CD14-positive monocyte (primary cell): ENCODE results near the gene NIFK. TPM values are rescaled to one million over a fixed set of nuclear protein-coding genes. Genes with fewer than 3 reads are reported as not detected.

Experiments
- DNase-seq, 3 donors: peaks; one replicate each; pipeline ENCODE4 v3.0.0-alpha.2; 2011 to 2022
- H2AFZ ChIP-seq: 2 replicates; pipeline ENCODE4 v1.6.0; 2012; ENCODE audit warnings: mild to moderate bottlenecking, low read depth, low read length, inconsistent platforms; ENCODE audit not compliant: insufficient read depth, poor library complexity, severe bottlenecking
- H3K27ac ChIP-seq, 2 donors: 1 replicate in 1 of 2; 2 replicates in 1 of 2; pipeline ENCODE4 v1.5.1; 2012 to 2013; ENCODE audit warnings: low read length in 2 of 2, control low read depth in 1 of 2, inconsistent platforms in 1 of 2, low read depth in 1 of 2, mild to moderate bottlenecking in 1 of 2
- H3K27me3 ChIP-seq, 2 donors: one replicate each; pipeline versions ENCODE4 v1.6.0 to v1.6.1; 2011 to 2013; ENCODE audit warnings: low read length in 2 of 2; ENCODE audit not compliant: control insufficient read depth in 2 of 2, insufficient read depth in 2 of 2
- H3K36me3 ChIP-seq, 2 donors: replicated peaks in 1 of 2; 1 replicate in 1 of 2; 2 replicates in 1 of 2; pipeline versions ENCODE4 v1.5.1 to v1.6.1; 2012 to 2013; ENCODE audit warnings: low read length in 2 of 2, control low read depth in 1 of 2, inconsistent platforms in 1 of 2, mild to moderate bottlenecking in 1 of 2; ENCODE audit not compliant: insufficient read depth in 2 of 2, control insufficient read depth in 1 of 2
- H3K4me1 ChIP-seq, 2 donors: 1 replicate in 1 of 2; 2 replicates in 1 of 2; pipeline versions ENCODE4 v1.5.1 to v1.6.1; 2012 to 2013; ENCODE audit warnings: low read length in 2 of 2, control low read depth in 1 of 2, inconsistent platforms in 1 of 2, mild to moderate bottlenecking in 1 of 2, moderate library complexity in 1 of 2; ENCODE audit not compliant: insufficient read depth in 2 of 2, control insufficient read depth in 1 of 2
- H3K4me2 ChIP-seq: replicated peaks from 2 replicates; pipeline ENCODE3; 2012; ENCODE audit warnings: low read length, moderate library complexity, mild to moderate bottlenecking; ENCODE audit not compliant: poor library complexity, severe bottlenecking; ENCODE audit errors: extremely low read depth
- H3K4me3 ChIP-seq, 3 experiments: fragments of 200-600 bp in 1 of 3; sonication (generic) in 1 of 3; replicated peaks in 1 of 3; 1 replicate in 2 of 3; 2 replicates in 1 of 3; pipeline ENCODE4 v1.5.1; 2011 to 2013; ENCODE audit warnings: low read length in 3 of 3, mild to moderate bottlenecking in 3 of 3, control low read depth in 2 of 3, low read depth in 2 of 3, inconsistent platforms in 1 of 3, moderate library complexity in 1 of 3
- H3K79me2 ChIP-seq: 2 replicates; pipeline ENCODE4 v1.6.0; 2012; ENCODE audit warnings: mild to moderate bottlenecking, control low read depth, inconsistent platforms, low read length, moderate library complexity; ENCODE audit not compliant: insufficient read depth
- H3K9ac ChIP-seq: 2 replicates; pipeline ENCODE4 v1.6.0; 2017; ENCODE audit warnings: low read length, mild to moderate bottlenecking; ENCODE audit not compliant: insufficient read depth, poor library complexity, severe bottlenecking
- H3K9me3 ChIP-seq, 2 donors: replicated peaks in 1 of 2; 1 replicate in 1 of 2; 2 replicates in 1 of 2; pipeline versions ENCODE4 v1.5.1 to v1.6.1; 2012 to 2013; ENCODE audit warnings: low read length in 2 of 2, control low read depth in 1 of 2; ENCODE audit not compliant: control insufficient read depth in 1 of 2, insufficient read depth in 1 of 2
- H4K20me1 ChIP-seq: 2 replicates; pipeline ENCODE4 v1.6.0; 2012; ENCODE audit warnings: mild to moderate bottlenecking, low read length, control low read depth, moderate library complexity; ENCODE audit not compliant: insufficient read depth
- H3K27ac Mint-ChIP-seq, 7 donors: one replicate each; pipeline ENCODE4 v1.8.0; 2020; ENCODE audit warnings: mild to moderate bottlenecking in 7 of 7, mixed read lengths in 7 of 7, moderate library complexity in 6 of 7, inconsistent platforms in 2 of 7
- H3K27me3 Mint-ChIP-seq, 3 donors: one replicate each; pipeline ENCODE4 v1.8.0; 2021 to 2022; ENCODE audit warnings: low read depth in 3 of 3, mild to moderate bottlenecking in 3 of 3, mixed read lengths in 3 of 3, moderate library complexity in 3 of 3, inconsistent platforms in 1 of 3
- H3K36me3 Mint-ChIP-seq, 2 donors: one replicate each; pipeline ENCODE4 v1.8.0; 2020; ENCODE audit warnings: mixed read lengths in 2 of 2, inconsistent platforms in 1 of 2, mild to moderate bottlenecking in 1 of 2
- H3K4me1 Mint-ChIP-seq: one replicate; pipeline ENCODE4 v1.8.0; 2020; ENCODE audit warnings: mild to moderate bottlenecking, mixed read lengths
- H3K4me3 Mint-ChIP-seq, 2 donors: one replicate each; pipeline ENCODE4 v1.8.0; 2020; ENCODE audit warnings: mild to moderate bottlenecking in 2 of 2, mixed read lengths in 2 of 2, moderate library complexity in 1 of 2
- H3K9me3 Mint-ChIP-seq, 7 donors: one replicate each; pipeline ENCODE4 v1.8.0; 2020 to 2022; ENCODE audit warnings: mixed read lengths in 7 of 7, mild to moderate bottlenecking in 6 of 7, moderate library complexity in 6 of 7, inconsistent platforms in 2 of 7
- WGBS: methylation state at CpG from one replicate; pipeline ENCODE4 v1.1.5; 2013; ENCODE audit warnings: missing lambda C conversion rate; ENCODE audit not compliant: insufficient coverage; 5-methylcytosine and 5-hydroxymethylcytosine counted together
- intact Hi-C, 2 donors: fragments of 100-400 bp; cut with micrococcal nuclease; formaldehyde crosslinking; loops; one replicate each; pipeline versions ENCODE4 v1.15.0 to v1.15.1; 2023
- polyA plus RNA-seq, 3 donors: library from polyadenylated mRNA; depleted of rRNA in 1 of 3; unstranded in 2 of 3; stranded (reverse) in 1 of 3; fragments of 300-500 nt in 2 of 3; fragments of >200 nt in 1 of 3; fragmentation: Illumina TruSeq in 2 of 3; gene quantifications; 1 replicate in 2 of 3; 2 replicates in 1 of 3; pipeline ENCODE4 v1.2.3, GENCODE V29; 2012 to 2021
- TF ChIP-seq, protein P1 (sequence below): fragments of 200-600 bp; IDR thresholded peaks from one replicate; pipeline ENCODE4 v1.8.0; 2022; ENCODE audit warnings: antibody characterized with exemption, mild to moderate bottlenecking

NIFK gene
- polyA plus RNA-seq, 3 donors: 6.6 to 32.6 (median 30.6) TPM

DNA sequence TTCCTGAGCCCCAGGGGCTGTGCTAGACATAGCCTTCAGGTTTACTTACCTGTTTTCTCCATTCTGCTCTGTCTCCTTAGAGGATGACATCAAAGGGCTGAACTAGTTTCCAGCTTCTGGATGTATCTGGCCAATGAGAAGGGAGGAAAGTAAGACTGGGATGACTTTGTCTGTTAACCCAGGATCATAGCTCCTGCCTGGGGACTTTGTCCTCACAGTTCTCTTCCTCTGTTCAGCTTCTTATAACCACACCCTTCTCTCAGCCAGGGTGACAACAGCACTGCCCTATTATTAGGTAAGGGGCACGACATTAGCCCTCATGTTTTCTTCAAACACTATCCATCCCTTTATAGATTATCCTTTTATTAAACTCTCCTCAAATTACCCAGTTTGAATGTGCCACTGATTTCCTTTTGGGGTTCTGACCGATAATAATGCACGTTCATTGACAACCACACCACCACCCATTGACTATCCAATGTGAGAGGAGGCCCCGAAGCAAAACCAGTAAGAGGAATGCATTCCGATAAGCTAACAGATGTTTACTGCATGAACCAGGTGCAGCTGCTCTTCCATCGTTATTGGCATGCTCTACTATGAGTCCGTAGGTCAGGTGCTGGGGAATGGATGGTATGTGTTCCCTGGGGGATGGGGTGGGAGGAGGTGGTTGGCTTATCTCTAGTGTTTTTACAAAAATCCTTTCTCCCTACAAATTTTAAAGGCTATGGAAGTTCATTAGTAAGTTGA is 42.2 kb upstream of the NIFK start:
- DNase-seq: no peak
- TF ChIP-seq, protein P1, sequence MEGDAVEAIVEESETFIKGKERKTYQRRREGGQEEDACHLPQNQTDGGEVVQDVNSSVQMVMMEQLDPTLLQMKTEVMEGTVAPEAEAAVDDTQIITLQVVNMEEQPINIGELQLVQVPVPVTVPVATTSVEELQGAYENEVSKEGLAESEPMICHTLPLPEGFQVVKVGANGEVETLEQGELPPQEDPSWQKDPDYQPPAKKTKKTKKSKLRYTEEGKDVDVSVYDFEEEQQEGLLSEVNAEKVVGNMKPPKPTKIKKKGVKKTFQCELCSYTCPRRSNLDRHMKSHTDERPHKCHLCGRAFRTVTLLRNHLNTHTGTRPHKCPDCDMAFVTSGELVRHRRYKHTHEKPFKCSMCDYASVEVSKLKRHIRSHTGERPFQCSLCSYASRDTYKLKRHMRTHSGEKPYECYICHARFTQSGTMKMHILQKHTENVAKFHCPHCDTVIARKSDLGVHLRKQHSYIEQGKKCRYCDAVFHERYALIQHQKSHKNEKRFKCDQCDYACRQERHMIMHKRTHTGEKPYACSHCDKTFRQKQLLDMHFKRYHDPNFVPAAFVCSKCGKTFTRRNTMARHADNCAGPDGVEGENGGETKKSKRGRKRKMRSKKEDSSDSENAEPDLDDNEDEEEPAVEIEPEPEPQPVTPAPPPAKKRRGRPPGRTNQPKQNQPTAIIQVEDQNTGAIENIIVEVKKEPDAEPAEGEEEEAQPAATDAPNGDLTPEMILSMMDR: no peak
- H3K4me3 ChIP-seq: no peak overlapping the region
- no peaks in the 10 kb centered on the region for H3K36me3 Mint-ChIP-seq
- no peak overlapping the region for H3K27ac Mint-ChIP-seq
- no peaks in the 10 kb centered on the region for H3K9me3 ChIP-seq
- intact Hi-C loops: no loop called here
- no peak overlapping the region for H2AFZ ChIP-seq
- 97% methylated on average over 3 of the region's 7 CpGs for WGBS
- H3K9me3 Mint-ChIP-seq: no peaks in the 10 kb centered on the region
- H3K4me2 ChIP-seq: no peak overlapping the region
- H3K27me3 ChIP-seq: no peaks in the 10 kb centered on the region
- no peak overlapping the region for H3K27ac ChIP-seq
- no peaks in the 10 kb centered on the region for H3K36me3 ChIP-seq
- H3K4me1 Mint-ChIP-seq: no peaks in the 10 kb centered on the region
- no peak overlapping the region for H3K4me3 Mint-ChIP-seq
- no peaks in the 10 kb centered on the region for H4K20me1 ChIP-seq
- no peak overlapping the region for H3K9ac ChIP-seq
- no peaks in the 10 kb centered on the region for H3K4me1 ChIP-seq
- H3K27me3 Mint-ChIP-seq: peaks cover 1 to 9% (median 2%) of the 10 kb centered on the region in 3 donors
- no peaks in the 10 kb centered on the region for H3K79me2 ChIP-seq

DNA sequence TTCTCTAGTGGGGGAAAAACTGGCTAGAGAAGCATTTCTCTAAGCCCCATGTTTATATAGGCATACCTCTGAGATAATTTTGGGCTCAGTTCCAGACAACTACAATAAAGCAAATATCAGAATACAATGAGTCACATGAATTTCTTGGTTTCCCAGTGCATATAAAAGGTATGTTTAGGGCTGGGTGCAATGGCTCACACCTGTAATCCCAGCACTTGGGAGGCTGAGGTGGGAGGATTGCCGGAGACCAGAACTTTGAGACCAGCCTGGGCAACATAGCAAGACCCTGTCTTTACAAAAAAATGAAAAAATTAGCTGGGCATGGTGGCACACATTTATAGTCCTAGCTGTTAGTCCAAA is 41.0 kb upstream of the NIFK start:
- Mint-ChIP-seq H3K4me3 (no peak overlapping the region), H3K4me1 (peaks cover 3% of the 10 kb centered on the region), H3K9me3 (no peaks in the 10 kb centered on the region), H3K27me3 (peaks cover 0 to 9% (median 1%) of the 10 kb centered on the region in 3 donors), H3K27ac (no peak overlapping the region), H3K36me3 (no peaks in the 10 kb centered on the region)
- Histone ChIP-seq H2AFZ (no peak overlapping the region), H3K27me3 (no peaks in the 10 kb centered on the region), H3K36me3 (no peaks in the 10 kb centered on the region), H3K79me2 (no peaks in the 10 kb centered on the region), H3K4me2 (no peak overlapping the region), H3K4me3 (no peak overlapping the region), H3K4me1 (no peaks in the 10 kb centered on the region), H3K27ac (no peak overlapping the region), H4K20me1 (no peaks in the 10 kb centered on the region), H3K9me3 (no peaks in the 10 kb centered on the region), H3K9ac (no peak overlapping the region)
- DNase-seq: no peak
- intact Hi-C loops: no loop called here
- TF ChIP-seq, protein P1: no peak
- 100% methylated on average over 1 of the region's 1 CpG for WGBS
